Stomach smooth muscle (tissue), 2 donors: ENCODE results near the gene SUFU.
"Not testable (repeated sequence)": the region's sequence is repeated elsewhere in the genome, so short reads cannot be mapped to it uniquely, and the experiment has no call there.

Experiments used
- H3K27ac ChIP-seq: one replicate; pipeline ENCODE4 v1.7.0; 2013; ENCODE audit warnings: mild to moderate bottlenecking, low read length, inconsistent platforms
- H3K27me3 ChIP-seq, 2 donors: one replicate each; pipeline ENCODE4 v1.7.0; 2013; ENCODE audit warnings: low read length in 2 of 2; ENCODE audit not compliant: insufficient read depth in 2 of 2, control insufficient read depth in 1 of 2
- H3K36me3 ChIP-seq, 2 donors: one replicate each; pipeline ENCODE4 v1.7.0; 2013; ENCODE audit warnings: low read length in 2 of 2; ENCODE audit not compliant: control insufficient read depth in 2 of 2, insufficient read depth in 2 of 2
- H3K4me1 ChIP-seq: one replicate; pipeline ENCODE4 v1.7.0; 2013; ENCODE audit warnings: low read length; ENCODE audit not compliant: control insufficient read depth, insufficient read depth
- H3K4me3 ChIP-seq, 2 donors: one replicate each; pipeline ENCODE4 v1.7.0; 2013; ENCODE audit warnings: low read length in 2 of 2
- H3K9ac ChIP-seq, 2 donors: one replicate each; pipeline ENCODE4 v1.7.0; 2013; ENCODE audit warnings: low read length in 2 of 2, mild to moderate bottlenecking in 1 of 2
- H3K9me3 ChIP-seq, 2 donors: one replicate each; pipeline ENCODE4 v1.7.0; 2013; ENCODE audit warnings: low read length in 2 of 2; ENCODE audit not compliant: control insufficient read depth in 2 of 2
- donor health status: healthy.
- donor health status: Pancreatic carcinoma.

SUFU gene

GRCh38 chr10:102503264-102504178 is at the start of gene SUFU:
SUFU (plus strand) TSS chr10:102503972; CDS start chr10:102504153, 181 bp downstream.
- Histone ChIP-seq H3K9ac (peak within 1 kb of the TSS; percentile 66 to 96), H3K4me1 (peaks cover 29% of the 10 kb centered on the region), H3K27me3 (no peaks in the 10 kb centered on the region), H3K27ac (peak within 1 kb of the TSS; percentile 89), H3K9me3 (no peaks in the 10 kb centered on the region), H3K36me3 (no peaks in the 10 kb centered on the region), H3K4me3 (peak within 1 kb of the TSS; percentile 91 to 98)

GRCh38 chr10:102454662-102455487 is 48.9 kb upstream of the SUFU start:
- H3K9me3 ChIP-seq, H3K36me3 ChIP-seq, H3K4me3 ChIP-seq, H3K9ac ChIP-seq, H3K27me3 ChIP-seq, H3K27ac ChIP-seq: not testable (repeated sequence)
- peaks cover 13% of the 10 kb centered on the region for H3K4me1 ChIP-seq

- Histone ChIP-seq H3K9me3 (no peaks in the 10 kb centered on the region), H3K4me3 (no peak overlapping the region), H3K9ac (no peak overlapping the region), H3K36me3 (no peaks in the 10 kb centered on the region), H3K4me1 (peaks cover 15% of the 10 kb centered on the region), H3K27ac (no peak overlapping the region), H3K27me3 (peaks cover 2 to 4% of the 10 kb centered on the region in 2 donors)
Observed at GRCh38 chr10:102455893-102456471, 47.8 kb upstream of the SUFU start.

GRCh38 chr10:102457591-102458150 is 46.1 kb upstream of the SUFU start:
- Histone ChIP-seq H3K9me3 (no peaks in the 10 kb centered on the region), H3K27me3 (peaks cover 4 to 9% of the 10 kb centered on the region in 2 donors), H3K27ac (no peak overlapping the region), H3K4me1 (peaks cover 20% of the 10 kb centered on the region), H3K36me3 (no peaks in the 10 kb centered on the region), H3K9ac (no peak overlapping the region), H3K4me3 (no peak overlapping the region)

GRCh38 chr10:102458656-102459055 is 45.1 kb upstream of the SUFU start:
- peaks cover 4 to 9% of the 10 kb centered on the region in 2 donors for H3K27me3 ChIP-seq
- H3K36me3 ChIP-seq: no peaks in the 10 kb centered on the region

GRCh38 chr10:102460836-102461186 is 43.0 kb upstream of the SUFU start:
- no peaks in the 10 kb centered on the region for H3K36me3 ChIP-seq
- peaks cover 4 to 9% of the 10 kb centered on the region in 2 donors for H3K27me3 ChIP-seq
- H3K9ac ChIP-seq: peak overlapping the region; percentile 42 to 75
- no peaks in the 10 kb centered on the region for H3K9me3 ChIP-seq
- peaks cover 20% of the 10 kb centered on the region for H3K4me1 ChIP-seq
- H3K27ac ChIP-seq: no peak overlapping the region
- peak overlapping the region; percentile 74 to 77 for H3K4me3 ChIP-seq

More at GRCh38 chr10:102458656-102459055, 45.1 kb upstream of the SUFU start:
- H3K4me1 ChIP-seq: peaks cover 20% of the 10 kb centered on the region
- H3K9me3 ChIP-seq: no peaks in the 10 kb centered on the region
- no peak overlapping the region for H3K9ac ChIP-seq
- H3K27ac ChIP-seq: no peak overlapping the region
- H3K4me3 ChIP-seq: no peak overlapping the region

GRCh38 chr10:102461187-102462054 is 42.4 kb upstream of the SUFU start:
- Histone ChIP-seq H3K27me3 (peaks cover 4 to 9% of the 10 kb centered on the region in 2 donors), H3K4me1 (peaks cover 20% of the 10 kb centered on the region), H3K9ac (peak overlapping the region; percentile 60 to 75), H3K9me3 (no peaks in the 10 kb centered on the region), H3K4me3 (peak overlapping the region; percentile 74 to 77), H3K27ac (no peak overlapping the region), H3K36me3 (no peaks in the 10 kb centered on the region)

- peaks cover 20% of the 10 kb centered on the region for H3K4me1 ChIP-seq
- peaks cover 4 to 9% of the 10 kb centered on the region in 2 donors for H3K27me3 ChIP-seq
- H3K36me3 ChIP-seq: no peaks in the 10 kb centered on the region
- H3K9ac ChIP-seq: no peak overlapping the region
- no peak overlapping the region for H3K4me3 ChIP-seq
- no peaks in the 10 kb centered on the region for H3K9me3 ChIP-seq
- no peak overlapping the region for H3K27ac ChIP-seq
Observed at GRCh38 chr10:102462512-102463054, 41.2 kb upstream of the SUFU start.

GRCh38 chr10:102463983-102464382 is 39.8 kb upstream of the SUFU start:
- H3K4me3 ChIP-seq: no peak overlapping the region
- no peaks in the 10 kb centered on the region for H3K9me3 ChIP-seq
- H3K36me3 ChIP-seq: no peaks in the 10 kb centered on the region
- H3K27ac ChIP-seq: no peak overlapping the region
- peaks cover 4 to 9% of the 10 kb centered on the region in 2 donors for H3K27me3 ChIP-seq
- H3K9ac ChIP-seq: no peak overlapping the region
- H3K4me1 ChIP-seq: peaks cover 20% of the 10 kb centered on the region
